ENCODE measurements around the gene MRPL4. TPM values are rescaled to one million over a fixed set of nuclear protein-coding genes. Genes with fewer than 3 reads are reported as not detected.

Gene MRPL4
- total and polyA plus RNA-seq, 2 of the 13 experiments (the other 11 are each of a cell fraction or from before 2014, with no cell fraction given), result 40.6 to 42.5 TPM

GRCh38 chr19:10230861-10231611, 21.0 kb upstream of the MRPL4 start, which contains the start of gene S1PR2 (continued):
- no peak for TF ChIP-seq SIN3A (IDR thresholded peaks at IDR 0.05; ENCODE audit: borderline replicate concordance, low read depth, low read length)
- no peak for TF ChIP-seq ZNF615 (CRISPR knock-in tag; IDR thresholded peaks at IDR 0.05; ENCODE audit: borderline replicate concordance)
- TF ChIP-seq, protein P1, sequence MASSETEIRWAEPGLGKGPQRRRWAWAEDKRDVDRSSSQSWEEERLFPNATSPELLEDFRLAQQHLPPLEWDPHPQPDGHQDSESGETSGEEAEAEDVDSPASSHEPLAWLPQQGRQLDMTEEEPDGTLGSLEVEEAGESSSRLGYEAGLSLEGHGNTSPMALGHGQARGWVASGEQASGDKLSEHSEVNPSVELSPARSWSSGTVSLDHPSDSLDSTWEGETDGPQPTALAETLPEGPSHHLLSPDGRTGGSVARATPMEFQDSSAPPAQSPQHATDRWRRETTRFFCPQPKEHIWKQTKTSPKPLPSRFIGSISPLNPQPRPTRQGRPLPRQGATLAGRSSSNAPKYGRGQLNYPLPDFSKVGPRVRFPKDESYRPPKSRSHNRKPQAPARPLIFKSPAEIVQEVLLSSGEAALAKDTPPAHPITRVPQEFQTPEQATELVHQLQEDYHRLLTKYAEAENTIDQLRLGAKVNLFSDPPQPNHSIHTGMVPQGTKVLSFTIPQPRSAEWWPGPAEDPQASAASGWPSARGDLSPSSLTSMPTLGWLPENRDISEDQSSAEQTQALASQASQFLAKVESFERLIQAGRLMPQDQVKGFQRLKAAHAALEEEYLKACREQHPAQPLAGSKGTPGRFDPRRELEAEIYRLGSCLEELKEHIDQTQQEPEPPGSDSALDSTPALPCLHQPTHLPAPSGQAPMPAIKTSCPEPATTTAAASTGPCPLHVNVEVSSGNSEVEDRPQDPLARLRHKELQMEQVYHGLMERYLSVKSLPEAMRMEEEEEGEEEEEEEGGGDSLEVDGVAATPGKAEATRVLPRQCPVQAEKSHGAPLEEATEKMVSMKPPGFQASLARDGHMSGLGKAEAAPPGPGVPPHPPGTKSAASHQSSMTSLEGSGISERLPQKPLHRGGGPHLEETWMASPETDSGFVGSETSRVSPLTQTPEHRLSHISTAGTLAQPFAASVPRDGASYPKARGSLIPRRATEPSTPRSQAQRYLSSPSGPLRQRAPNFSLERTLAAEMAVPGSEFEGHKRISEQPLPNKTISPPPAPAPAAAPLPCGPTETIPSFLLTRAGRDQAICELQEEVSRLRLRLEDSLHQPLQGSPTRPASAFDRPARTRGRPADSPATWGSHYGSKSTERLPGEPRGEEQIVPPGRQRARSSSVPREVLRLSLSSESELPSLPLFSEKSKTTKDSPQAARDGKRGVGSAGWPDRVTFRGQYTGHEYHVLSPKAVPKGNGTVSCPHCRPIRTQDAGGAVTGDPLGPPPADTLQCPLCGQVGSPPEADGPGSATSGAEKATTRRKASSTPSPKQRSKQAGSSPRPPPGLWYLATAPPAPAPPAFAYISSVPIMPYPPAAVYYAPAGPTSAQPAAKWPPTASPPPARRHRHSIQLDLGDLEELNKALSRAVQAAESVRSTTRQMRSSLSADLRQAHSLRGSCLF (CRISPR knock-in tag; IDR thresholded peaks at IDR 0.05; ENCODE audit: borderline replicate concordance), result no peak
- TF ChIP-seq, protein P2, sequence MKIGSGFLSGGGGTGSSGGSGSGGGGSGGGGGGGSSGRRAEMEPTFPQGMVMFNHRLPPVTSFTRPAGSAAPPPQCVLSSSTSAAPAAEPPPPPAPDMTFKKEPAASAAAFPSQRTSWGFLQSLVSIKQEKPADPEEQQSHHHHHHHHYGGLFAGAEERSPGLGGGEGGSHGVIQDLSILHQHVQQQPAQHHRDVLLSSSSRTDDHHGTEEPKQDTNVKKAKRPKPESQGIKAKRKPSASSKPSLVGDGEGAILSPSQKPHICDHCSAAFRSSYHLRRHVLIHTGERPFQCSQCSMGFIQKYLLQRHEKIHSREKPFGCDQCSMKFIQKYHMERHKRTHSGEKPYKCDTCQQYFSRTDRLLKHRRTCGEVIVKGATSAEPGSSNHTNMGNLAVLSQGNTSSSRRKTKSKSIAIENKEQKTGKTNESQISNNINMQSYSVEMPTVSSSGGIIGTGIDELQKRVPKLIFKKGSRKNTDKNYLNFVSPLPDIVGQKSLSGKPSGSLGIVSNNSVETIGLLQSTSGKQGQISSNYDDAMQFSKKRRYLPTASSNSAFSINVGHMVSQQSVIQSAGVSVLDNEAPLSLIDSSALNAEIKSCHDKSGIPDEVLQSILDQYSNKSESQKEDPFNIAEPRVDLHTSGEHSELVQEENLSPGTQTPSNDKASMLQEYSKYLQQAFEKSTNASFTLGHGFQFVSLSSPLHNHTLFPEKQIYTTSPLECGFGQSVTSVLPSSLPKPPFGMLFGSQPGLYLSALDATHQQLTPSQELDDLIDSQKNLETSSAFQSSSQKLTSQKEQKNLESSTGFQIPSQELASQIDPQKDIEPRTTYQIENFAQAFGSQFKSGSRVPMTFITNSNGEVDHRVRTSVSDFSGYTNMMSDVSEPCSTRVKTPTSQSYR (CRISPR knock-in tag; IDR thresholded peaks at IDR 0.05; ENCODE audit: borderline replicate concordance), result no peak
- no peak for TF ChIP-seq ZFP62 (CRISPR knock-in tag; IDR thresholded peaks at IDR 0.05)
- TF ChIP-seq NBN (conservative IDR thresholded peaks at IDR 0.05), result no peak
- TF ChIP-seq EZH2 (conservative IDR thresholded peaks at IDR 0.05; ENCODE audit: low read depth, low read length), result no peak
- no peak for TF ChIP-seq ZNF30 (CRISPR knock-in tag; IDR thresholded peaks at IDR 0.05)
- TF ChIP-seq TFDP2 (CRISPR knock-in tag; IDR thresholded peaks at IDR 0.05), result no peak
- TF ChIP-seq SALL1 (CRISPR knock-in tag; IDR thresholded peaks at IDR 0.05), result no peak
- TF ChIP-seq FOXC1 (CRISPR knock-in tag; IDR thresholded peaks at IDR 0.05; ENCODE audit: borderline replicate concordance), result 0 out of 2 replicates have a peak, but pooled peaks have one; percentile 17
- TF ChIP-seq ZNF83 (CRISPR knock-in tag; IDR thresholded peaks at IDR 0.05; ENCODE audit: borderline replicate concordance), result no peak
- peak; percentile 16; the same call in 1 of the 2 replicates for TF ChIP-seq UBTF (CRISPR knock-in tag; IDR thresholded peaks at IDR 0.05)
- TF ChIP-seq NRL (CRISPR knock-in tag; IDR thresholded peaks at IDR 0.05; ENCODE audit: borderline replicate concordance), result 0 out of 2 replicates have a peak, but pooled peaks have one; percentile 36
- TF ChIP-seq TFE3 (CRISPR knock-in tag; IDR thresholded peaks at IDR 0.05), result no peak

Data from HepG2 (cell line).